Measurements from ENCODE around the gene CTIF.

CTIF gene

DNA sequence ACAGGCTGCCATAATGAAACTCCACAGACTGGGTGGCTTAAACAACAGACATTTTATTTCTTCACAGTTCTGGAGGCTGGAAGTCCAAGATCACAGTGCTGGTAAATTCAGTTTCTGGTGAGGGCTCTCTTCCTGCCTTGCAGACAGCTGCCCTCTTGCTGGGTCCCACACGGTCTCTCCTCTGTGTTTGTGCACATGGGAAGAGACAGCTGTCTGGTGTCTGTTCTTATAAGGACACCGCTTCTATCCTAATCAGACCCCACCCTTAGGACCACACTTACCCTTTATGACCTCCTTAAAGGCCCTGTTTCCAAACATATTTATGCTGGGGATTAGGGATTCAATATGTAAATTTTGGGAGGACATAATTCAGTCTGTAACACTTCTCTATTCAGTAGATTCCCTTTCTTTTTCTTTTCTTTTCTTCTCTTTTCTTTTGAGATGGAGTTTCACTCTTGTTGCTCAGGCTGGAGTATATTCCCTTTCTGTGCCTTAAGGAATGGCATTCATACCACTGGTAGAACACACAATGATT lies 18.9 kb downstream of the CTIF start:
- TF ChIP-seq CTCF (IDR thresholded peaks at IDR 0.05), result no peak

- no peak for TF ChIP-seq CTCF (IDR thresholded peaks at IDR 0.05)
These were observed 19.4 kb downstream of the CTIF start for GRCh38 chr18:48558248-48558647.

- TF ChIP-seq CTCF (IDR thresholded peaks at IDR 0.05), result no peak
These were observed 21.7 kb downstream of the CTIF start for GRCh38 chr18:48560491-48560890.

GRCh38 chr18:48562075-48562474 lies 23.2 kb downstream of the CTIF start:
- no peak for TF ChIP-seq CTCF (IDR thresholded peaks at IDR 0.05)

GRCh38 chr18:48563027-48563426 lies 24.2 kb downstream of the CTIF start:
- no peak for TF ChIP-seq CTCF (IDR thresholded peaks at IDR 0.05)

DNA sequence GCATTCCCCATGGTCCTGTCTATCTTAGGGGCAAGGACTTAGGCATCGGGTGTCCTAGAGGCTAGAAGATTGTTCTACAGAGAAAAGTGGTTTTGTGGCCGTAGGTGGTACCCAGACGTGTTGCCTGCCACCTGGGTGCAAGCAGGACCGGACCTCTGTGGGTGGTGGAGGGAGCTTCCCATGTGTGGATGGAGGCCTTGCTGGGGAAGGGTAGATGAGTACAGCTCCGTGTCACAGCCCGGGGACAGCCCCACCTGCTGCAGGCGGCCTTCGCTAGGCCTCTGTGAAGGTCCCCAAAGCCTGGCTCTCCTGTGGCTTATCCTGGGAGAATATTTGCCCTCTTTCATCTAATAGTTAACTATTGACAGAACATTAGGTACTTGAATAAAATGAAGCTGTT lies 25.3 kb downstream of the CTIF start:
- no peak for TF ChIP-seq CTCF (IDR thresholded peaks at IDR 0.05)

- no peak for TF ChIP-seq CTCF (IDR thresholded peaks at IDR 0.05)
These were observed 26.3 kb downstream of the CTIF start for GRCh38 chr18:48565105-48565504.

- TF ChIP-seq CTCF (IDR thresholded peaks at IDR 0.05), result no peak
These were observed 27.8 kb downstream of the CTIF start for GRCh38 chr18:48566589-48566988.

All from LNCAP (cell line).